NCI-H446 (cell line): ENCODE measurements around the gene FAM171A1.
A peak's percentile ranks its signal among the peaks of the same experiment; 100 is the strongest.
"Not testable (repeated sequence)": the region's sequence is repeated elsewhere in the genome, so short reads cannot be mapped to it uniquely, and the experiment has no call there.

Experiments
- DNase-seq, 2 experiments: peaks; one replicate each; lab custom pipeline; 2025; lab: John Stamatoyannopoulos, UW

Gene FAM171A1

DNA sequence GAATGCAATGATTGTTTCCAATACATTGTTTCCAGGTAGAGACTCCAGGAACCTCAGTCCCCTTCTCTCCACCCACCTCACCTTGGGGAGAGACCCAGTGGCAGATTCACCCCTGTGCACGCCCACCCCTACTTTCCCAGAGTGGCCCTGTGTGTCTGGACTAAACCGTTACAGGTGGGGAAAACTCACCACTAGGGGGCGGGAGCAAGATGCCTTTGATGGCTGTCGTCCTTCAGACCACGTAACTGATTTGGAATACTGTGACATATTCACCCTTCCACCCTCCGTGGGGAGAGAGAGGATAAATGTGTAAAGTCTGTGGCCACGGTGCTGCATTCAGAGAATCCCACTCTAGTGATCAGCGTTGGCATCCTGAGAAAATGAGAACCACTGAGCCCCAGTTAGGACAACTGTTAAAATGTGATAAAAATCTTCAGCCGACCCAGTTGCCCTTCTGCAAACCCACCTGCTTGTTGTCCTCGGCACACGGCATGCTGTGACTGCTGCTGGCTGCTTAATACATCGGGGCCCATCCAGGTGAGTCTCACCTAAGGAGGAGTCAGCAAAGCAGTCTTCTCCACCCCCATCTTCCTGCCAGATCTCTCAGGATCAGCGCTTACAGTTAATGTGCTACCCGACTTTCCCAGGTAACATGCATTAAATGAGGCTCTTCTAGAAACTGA, 161.1 kb downstream of the FAM171A1 start:
- DNase-seq, result peak; percentile 19 to 77

DNA sequence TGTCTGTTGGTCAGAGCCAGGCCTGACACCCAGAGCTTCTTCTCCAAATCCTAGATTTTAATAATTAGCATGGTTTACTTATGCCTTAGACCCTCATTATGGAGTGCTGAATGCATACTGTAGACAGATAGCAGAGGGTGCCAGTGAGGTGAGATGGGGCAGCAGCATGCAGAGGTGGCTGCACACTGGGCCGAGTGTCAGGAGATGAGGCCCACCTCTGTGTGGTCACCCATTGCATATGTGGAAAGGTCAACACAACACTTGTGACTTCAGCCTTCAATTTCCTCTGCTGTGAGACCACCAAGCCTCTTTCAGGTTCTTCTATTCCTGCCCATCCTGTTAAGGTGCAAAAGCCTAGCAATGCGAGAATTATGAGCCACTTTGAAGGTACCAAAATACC, 162.9 kb downstream of the FAM171A1 start:
- DNase-seq, result no peak

DNA sequence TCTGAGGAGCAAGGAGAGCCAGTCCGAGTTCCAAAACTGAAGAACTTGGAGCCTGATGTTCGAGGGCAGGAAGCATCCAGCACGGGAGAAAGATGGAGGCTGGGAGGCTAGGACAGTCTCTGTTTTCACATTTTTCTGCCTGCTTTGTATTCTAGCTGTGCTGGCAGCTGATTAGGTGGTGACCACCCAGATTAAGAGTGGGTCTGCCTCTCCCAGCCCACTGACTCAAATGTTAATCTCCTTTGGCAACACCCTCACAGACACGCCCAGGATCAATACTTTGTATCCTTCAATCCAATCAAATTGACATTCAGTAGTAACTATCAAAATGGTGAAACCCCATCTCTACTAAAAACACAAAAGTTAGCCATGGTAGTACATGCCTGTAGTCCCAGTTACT, 163.7 kb downstream of the FAM171A1 start:
- not testable (repeated sequence) for DNase-seq

DNA sequence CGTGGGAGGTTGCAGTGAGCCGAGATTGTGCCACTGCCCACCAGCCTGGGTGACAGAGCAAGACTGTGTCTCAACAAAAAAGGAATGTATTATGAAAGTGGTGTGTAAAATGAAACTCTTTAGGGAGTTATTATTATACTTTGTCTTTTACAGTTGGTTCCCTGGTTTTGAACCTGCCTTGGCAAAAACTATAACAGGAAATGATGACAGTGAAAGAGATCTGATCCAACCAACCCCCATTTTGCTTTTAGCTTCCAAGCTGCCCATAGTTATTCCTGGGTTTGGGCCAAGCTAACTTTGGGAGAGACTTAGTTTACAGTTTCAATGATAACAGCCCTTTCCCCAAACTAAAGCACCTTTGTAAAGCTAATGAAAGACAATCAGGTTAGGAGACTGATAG, 168.4 kb downstream of the FAM171A1 start:
- no peak for DNase-seq

DNA sequence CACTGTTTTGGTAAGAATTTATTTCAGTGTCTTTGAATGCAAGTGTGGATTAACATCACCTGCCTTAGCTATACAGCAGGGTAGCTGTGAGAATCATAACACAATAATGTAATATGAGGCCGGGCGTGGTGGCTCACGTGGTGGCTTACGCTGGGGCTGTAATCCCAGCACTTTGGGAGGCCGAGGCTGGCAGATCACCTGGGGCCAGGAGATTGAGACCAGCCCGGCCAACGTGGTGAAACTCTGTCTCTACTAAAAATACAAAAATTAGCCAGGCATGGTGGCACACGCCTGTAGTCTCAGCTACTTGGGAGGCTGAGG, 168.8 kb downstream of the FAM171A1 start:
- not testable (repeated sequence) for DNase-seq

DNA sequence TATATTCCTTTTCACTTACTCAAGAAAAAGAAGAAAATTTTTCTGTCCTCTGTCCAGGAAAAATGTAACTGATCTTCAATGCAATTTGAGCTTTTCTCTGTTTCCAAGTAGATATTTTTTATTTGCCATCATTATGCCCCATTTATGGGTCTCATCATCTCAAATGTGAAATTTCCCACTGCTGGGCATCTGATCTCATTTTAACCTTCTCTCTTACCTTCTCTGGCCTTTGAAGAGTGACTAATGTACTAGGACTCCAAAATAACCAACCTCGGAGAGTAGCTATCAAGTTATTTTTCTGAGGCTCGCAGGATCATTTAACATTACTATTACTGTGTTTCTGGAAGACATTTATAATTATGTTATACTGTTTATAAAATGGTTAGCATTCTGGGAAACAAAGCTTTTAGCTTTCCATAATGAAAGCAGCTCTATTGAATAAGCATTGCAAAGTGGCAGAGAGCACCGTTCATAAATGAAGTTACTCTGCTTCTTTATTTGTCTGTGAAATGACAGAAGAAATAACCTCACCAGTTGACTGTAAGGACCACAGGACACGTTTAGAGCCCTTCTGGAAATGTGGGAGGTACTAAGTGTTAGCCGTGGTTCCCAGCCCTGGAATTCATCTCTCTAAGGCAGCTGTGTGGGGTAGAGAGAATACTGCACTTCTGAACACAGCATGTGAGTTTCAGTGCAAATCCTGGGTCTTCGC, 169.3 kb downstream of the FAM171A1 start:
- DNase-seq, result no peak

DNA sequence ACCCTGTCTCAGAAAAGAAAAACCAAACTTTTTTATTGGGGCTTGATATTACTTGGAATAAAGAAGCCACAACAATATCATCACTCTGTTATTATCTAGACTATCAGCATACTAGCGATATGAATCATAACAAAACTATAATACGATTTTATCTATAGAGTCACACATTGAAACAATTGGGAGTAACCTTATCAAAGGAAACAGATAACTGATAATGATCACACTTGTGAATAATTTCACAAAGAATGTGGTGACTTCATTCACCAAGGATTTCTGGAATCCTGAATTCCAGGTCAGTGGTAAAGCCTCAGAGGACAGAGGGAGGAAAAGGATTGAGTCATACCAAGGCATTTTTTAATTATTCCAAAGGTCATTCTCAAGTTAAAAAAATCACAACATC, 170.5 kb downstream of the FAM171A1 start:
- DNase-seq, result no peak

DNA sequence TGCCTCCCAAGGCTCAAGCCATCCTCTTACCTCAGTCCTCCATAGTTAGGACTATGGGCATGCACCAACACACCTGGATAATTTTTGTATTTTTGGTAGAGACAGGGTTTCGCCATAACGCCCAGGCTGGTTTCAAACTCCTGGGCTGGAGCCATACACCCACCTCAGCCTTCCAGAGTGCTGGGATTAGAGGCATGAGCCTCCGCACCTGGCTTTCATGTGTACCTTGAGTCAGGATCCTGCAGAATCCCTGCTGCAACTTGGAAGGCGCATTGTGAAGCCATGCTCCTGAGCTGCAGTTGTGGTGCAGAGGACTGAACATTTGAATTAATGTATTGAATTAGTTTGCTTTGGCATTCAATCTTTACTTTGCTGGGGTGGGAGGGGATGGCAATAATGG, 173.2 kb downstream of the FAM171A1 start:
- no peak for DNase-seq

DNA sequence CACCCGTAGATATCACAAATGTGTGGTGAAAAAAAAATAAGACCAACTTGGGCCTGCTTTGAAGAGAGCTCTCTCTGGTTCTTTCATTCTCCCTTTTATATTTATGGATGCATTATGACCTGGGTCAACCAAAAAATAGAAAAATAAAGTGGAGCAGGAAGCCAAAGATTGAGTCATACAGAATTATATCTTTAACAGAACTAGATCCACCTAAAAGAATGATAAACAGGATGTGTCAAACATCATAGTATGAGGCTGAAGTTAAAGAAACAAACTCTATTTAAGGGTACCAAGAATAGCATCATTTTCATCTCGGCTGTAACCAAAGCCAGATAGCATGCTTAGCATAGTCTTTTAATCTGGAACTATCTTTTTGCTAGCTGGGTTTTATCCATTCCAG, 173.8 kb downstream of the FAM171A1 start:
- DNase-seq, result no peak

DNA sequence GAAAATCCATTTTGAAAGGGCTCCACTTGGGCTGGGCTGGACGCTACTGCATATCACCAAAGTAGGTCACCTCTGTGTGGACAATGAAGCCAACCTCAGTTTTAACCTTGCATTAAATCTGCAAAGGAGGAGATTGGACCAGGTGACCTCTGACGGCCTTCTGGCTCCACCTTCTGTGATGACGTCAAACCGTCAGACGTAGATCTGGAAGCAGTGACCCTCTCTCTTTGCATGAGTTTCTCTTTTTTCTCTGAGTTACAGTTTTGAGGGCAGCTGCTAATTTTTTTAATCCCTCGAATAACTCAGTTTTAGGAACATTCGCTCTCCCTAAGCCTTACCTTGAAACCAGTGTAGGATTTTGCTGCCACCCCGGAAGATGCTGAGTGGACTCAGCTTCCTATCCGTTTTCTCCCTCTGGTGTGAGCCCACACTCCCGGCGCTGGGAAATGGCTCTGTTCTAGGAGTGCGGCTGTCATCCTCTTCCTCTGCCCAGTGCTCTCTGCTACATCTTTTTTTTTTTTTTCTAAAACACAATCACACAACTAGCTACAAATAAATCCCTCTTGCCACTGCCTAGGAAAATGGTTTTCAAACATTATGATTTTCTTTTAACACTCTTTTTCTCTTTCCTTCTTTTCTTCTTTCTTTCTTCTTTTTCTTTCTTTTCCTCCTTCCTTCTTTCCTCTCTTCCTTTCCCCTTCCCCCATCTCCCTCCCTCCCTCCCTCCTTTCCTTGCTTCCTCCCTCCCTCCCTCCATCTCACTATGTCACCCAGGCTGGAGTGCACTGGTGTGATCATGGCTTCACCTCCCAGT, 174.9 kb downstream of the FAM171A1 start:
- no peak for DNase-seq

DNA sequence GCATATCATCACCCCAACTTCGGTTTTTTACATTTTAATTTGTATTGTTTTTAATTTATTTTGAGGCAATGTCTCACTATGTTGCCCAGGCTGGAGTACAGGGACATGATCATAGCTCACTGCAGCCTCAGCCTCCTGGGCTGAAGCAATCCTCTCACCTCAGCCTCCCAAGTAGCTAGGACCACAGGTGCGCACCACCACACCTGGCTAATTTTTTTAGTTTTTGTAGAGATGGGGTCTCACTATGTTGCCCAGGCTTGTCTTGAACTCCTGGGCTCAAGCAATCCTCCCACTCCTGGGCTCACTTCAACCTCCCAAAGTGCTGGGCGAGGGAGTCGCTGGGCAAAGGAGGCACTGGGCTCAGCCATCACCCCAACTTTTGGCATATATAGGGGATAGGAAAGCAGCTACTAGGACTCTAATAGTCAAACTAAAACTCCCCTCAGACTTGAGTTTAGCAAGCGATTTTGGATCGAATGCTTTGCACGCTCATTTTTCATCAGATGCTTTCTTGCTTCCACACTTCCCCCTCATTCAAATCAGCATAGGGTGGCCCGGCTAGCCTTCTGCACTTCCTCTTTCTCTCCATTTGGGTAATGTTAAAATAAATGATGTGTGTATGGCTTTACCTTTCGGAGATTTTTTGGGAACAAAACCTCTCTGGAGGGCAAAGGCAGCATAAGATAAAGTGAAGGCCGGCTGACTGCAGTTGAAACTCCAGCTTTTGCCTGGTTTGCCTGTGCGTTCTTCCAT, 181.8 kb downstream of the FAM171A1 start:
- no peak for DNase-seq

DNA sequence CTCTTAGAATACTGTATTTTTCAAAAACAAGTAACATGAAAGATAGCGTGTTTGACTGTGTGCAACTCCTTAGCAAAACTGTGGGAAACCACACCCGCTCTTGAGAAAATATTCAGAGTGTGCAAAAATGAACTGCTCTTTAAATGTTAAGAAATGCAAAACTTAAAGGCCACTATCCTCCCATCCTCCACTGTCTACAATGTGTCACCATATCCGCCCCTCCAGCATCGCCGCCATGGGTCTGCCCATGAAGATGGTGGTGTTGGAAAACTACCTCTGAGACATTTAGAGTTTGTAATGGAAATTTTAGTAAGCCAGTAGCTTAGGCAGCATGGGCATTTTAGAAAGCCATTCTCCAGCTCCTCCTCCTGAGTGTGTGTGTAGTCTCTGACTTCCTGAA, 182.5 kb downstream of the FAM171A1 start:
- DNase-seq, result no peak

DNA sequence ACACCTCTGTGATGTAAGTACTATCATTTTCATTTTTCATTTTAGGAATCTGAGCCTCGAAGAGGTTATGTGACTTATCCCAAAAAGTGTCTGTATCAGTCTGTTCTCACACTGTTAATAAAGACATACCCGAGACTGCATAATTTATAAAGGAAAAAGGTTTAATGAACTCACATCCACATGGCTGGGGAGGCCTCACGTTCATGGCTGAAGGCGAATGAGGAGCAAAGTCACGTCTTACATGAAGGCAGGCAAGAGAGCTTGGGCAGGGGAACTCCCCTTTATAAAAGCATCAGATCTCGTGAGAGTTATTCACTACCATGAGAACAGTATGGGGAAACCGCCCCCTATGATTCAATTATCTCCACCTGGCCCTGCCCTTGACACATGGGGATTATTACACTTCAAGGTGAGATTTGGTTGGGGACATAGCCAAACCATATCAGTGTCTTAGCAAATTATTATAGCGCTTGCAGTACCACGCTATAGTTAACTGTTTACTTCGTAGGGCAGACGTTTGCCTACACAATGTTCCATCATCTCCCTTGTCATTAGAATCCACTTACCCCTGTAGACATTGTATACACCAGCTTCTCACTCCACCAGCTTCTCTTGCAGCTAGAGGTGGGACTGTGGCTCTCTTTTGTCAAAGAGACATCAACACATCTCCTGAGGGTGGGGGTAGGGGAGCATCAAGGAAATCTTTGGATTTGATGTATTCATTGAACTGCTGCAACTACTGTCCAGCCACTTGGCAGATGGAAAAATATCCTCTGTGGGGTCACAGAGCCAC, 187.2 kb downstream of the FAM171A1 start:
- no peak for DNase-seq

DNA sequence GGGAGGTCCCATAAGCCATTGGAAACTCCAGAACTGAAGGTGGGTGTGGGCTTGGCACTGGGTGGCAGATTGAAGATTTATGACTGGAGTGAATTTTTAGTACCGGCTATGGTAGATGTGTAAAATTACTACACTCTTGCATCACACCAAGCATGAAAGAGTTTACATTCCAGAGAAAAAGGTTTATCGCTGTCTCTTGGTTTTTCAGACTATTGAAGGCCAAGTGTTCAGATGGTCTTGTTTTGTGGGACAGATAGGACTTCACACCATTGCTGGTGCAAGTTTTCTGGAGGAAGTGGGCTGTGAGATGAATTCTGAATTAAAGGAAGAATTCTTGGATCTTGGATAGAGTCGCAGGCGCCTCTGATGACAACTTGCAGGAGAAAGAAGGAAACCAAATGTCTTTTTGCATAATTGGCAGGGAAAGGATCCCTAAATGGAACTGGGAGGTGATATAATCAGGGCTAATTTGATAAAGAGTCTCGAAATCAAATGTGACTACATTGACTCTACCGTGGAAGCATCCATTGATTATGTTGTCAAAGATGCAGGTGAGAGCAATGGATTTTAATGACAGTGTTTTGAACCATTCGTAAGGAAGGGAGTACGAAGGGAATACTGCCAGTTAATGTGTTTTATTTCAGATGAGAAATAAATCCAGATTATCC, 188.4 kb downstream of the FAM171A1 start:
- no peak for DNase-seq

DNA sequence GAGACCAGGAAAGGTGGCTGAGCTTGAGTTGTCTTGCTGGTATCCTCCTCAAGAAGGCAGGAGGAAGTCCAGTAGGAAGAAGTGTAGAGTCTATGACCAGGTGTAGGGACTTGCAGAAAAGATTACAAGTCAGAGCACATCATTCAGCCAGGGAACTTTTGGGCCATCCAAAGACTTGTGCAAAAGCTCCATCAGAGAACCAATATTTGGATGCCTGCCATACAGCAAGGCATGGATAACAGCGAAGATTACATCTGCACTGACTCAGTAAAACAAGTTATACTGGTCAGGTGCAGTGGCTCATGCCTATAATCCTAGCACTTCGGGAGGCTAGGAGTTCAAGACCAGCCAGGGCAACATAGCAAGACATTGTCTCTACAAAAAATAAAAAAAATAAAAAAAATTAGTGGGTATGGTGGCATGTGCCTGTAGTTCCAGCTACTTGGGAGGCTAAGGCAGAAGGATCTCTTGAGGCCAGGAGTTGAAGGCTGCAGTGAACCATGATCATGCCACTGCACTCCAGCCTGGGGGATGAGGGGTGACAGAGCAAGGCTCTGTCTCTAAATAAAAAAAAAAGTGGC, 189.4 kb downstream of the FAM171A1 start:
- no peak for DNase-seq

DNA sequence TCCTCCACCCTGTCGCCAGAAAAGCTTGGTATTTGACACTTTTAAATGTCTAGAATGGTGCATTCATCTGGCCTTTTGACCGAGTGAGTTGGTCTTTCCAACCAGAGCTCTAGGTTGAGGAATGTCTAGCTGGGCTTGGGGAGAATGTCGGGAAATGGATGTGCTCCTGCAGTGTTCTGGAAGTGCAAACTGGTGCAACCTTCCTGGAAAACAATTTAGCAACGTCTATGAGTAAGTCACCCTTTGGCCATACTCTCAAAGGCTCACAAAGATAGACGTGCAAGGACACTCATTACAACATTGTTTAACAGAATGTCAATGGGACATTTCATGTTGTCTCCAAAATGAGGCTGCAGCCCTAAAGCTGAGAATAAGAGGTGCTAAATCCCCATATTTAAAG, 190.4 kb downstream of the FAM171A1 start:
- no peak for DNase-seq

DNA sequence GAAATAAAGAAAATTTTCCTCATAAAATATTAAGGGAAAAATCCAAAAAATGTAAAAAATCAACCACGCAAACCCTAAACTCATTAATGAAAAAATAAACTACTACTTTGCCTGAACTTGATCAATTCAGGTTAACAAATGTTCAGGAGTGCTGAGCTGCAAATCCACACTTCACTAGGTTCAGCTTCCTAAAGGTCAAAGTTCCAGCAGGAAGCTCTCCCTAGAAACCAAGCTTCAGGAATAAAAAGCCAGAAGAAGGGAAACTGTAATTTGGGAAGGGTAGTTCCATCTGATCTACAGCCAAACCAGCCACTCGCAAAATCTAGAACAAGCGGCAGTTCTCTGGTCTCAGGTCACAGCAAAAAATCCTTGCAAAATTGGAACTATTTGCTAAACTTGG, 194.8 kb downstream of the FAM171A1 start:
- no peak for DNase-seq

DNA sequence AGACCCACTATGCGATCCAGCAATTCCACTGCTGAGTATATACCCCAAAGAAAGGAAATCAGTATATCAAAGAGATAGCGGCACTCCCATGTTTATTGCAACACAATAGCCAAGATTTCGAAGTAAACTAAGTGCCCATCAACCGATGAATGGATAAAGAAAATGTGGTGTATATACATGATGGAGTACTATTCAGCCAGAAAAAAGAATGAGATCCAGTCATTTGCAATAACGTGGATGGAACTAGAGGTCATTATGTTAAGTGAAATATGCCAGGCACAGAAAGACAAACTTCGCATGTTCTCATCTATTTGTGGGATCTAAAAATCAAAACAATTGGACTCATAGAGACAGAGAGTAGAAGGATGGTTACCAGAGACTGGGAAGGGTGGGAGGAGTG, 195.5 kb downstream of the FAM171A1 start:
- DNase-seq, result no peak

DNA sequence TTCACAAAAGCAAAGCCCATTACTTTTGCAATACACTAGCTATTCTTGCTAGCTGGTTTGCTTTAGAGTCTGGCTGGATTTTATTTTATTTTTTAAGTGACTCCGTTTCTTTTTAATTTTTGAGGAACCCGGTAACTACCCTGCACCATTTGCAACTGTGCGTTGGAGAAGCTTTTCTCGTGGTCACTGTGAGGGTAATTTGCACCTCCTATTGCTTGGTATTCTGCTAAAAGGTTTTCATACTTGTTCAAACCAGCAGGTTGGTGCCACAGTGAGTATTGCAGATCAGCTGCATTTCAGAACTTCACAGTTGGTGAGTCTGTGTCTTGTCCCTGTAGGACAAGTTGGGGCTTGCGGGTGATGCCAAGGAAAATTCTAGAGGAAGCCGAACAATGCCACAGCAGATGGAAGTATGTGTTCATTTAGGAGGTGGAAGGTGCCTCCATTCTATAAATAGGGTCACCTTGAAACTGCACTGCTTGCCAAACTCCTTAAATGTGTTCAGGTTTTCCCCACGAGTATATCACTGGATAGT, 198.7 kb downstream of the FAM171A1 start:
- DNase-seq, result no peak
